Fibroblast of villous mesenchyme (primary cell): ENCODE data around the gene GVQW3. TPM values are rescaled to one million over a fixed set of nuclear protein-coding genes. Genes with fewer than 3 reads are reported as not detected.

Experiments
- DNase-seq: peaks from one replicate; pipeline ENCODE4 v3.0.0-alpha.2; 2010; ENCODE audit warnings: low read depth
- H3K4me3 ChIP-seq: 2 replicates; pipeline ENCODE4 v1.5.1; 2011; ENCODE audit warnings: low read depth, mild to moderate bottlenecking, low read length
- total RNA-seq: library from RNA; depleted of rRNA; stranded (reverse); fragments of >200 nt; gene quantifications from 2 replicates; pipeline ENCODE4 v1.2.3, GENCODE V29; 2012
- TF ChIP-seq, protein P1 (sequence below): IDR thresholded peaks from 2 replicates; pipeline ENCODE4 v1.5.1; 2012; ENCODE audit warnings: low read depth, mild to moderate bottlenecking, low read length; ENCODE audit not compliant: insufficient read depth

Gene GVQW3
- total RNA-seq, 1 donor = 1.7 TPM

DNA sequence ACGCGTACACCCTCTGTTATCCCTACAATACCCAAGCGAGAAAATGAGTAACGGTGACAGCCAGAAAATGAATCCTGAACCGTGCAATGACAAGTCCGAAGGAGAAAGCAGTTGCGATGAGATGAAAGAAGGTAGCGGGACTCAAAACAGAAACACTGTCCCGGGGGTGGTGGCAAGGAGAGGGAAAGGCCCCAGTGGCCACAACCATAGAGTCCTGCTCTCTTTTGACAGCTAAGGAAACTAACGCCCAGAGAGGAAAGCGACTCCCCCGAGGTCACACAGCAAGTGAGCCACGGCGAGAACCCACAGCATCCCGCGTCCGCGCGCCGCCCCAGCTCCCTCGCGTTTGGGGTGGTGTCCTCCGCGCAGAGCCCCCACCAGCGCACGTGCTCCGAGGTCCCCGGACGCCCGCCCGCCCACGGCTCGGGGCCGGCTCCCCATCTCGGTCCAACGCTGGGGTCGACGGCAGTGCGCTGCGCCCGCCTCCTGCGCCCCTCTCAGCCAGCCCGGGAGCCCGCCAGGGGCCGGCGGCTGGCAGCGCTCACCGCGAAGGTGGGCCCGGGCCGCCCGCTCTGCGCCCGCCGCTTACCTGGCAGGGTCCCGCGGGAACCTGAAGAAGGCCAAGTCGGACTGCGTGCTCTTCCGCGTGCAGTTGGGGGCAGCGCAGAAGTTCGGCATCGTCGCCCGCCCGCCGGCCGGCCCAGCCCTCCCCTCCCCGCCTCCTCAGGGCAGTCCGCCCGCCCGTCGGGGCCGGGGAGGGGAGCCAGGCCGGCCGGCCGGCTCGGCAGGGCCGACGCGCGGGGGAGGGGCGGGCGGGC is 755 bp upstream of the GVQW3 start:
- TF ChIP-seq, protein P1, sequence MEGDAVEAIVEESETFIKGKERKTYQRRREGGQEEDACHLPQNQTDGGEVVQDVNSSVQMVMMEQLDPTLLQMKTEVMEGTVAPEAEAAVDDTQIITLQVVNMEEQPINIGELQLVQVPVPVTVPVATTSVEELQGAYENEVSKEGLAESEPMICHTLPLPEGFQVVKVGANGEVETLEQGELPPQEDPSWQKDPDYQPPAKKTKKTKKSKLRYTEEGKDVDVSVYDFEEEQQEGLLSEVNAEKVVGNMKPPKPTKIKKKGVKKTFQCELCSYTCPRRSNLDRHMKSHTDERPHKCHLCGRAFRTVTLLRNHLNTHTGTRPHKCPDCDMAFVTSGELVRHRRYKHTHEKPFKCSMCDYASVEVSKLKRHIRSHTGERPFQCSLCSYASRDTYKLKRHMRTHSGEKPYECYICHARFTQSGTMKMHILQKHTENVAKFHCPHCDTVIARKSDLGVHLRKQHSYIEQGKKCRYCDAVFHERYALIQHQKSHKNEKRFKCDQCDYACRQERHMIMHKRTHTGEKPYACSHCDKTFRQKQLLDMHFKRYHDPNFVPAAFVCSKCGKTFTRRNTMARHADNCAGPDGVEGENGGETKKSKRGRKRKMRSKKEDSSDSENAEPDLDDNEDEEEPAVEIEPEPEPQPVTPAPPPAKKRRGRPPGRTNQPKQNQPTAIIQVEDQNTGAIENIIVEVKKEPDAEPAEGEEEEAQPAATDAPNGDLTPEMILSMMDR = no peak
- DNase-seq = peak; percentile 12
- peak overlapping the region; percentile 79 for H3K4me3 ChIP-seq

DNA sequence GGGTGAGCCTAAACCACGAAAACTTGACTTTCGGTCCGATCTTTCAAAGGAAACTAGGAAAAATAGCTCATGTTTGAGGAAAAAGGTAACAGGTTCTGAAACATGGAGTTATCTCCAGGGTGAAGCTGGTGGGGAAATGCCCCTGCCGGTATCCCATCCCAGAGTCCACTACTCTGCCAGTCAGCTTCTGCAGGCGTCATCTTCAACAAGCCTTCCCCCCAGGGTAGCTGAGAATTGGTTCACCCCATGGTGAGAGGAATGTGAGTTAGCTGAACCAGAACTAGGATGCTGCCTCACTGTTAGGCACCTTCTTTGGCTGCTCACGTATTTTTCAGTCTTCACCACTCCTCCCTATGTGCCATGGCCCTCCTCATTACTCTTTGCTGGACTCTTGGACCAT is 1.1 kb downstream of the GVQW3 start:
- peak overlapping the region; percentile 79 for H3K4me3 ChIP-seq
- no peak for DNase-seq
- TF ChIP-seq, protein P1 = no peak

DNA sequence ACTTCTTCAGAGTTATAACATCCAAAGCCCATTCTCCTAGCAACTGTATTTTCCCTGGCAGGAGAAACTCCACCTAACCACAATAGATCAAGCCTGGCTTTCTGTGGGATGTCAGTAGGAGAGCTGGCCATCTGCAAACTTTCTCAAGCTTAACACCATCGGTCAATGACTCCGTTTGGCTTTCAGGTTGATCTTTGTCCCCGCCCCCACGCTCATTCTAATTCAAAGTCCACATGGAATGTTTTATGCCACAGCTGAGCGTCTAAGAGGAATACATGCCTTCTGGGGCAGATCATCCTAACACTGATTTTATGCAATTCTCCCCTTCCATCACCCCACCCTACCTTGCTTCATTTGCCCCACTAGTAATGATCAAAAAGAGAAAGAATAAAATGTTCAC is 4.8 kb downstream of the GVQW3 start:
- no peak overlapping the region for H3K4me3 ChIP-seq
- TF ChIP-seq, protein P1 = no peak
- no peak for DNase-seq

- no peak for DNase-seq
- TF ChIP-seq, protein P1 = no peak
- no peak overlapping the region for H3K4me3 ChIP-seq
Measured at GRCh38 chr11:76388408-76388807, 7.3 kb downstream of the GVQW3 start.

DNA sequence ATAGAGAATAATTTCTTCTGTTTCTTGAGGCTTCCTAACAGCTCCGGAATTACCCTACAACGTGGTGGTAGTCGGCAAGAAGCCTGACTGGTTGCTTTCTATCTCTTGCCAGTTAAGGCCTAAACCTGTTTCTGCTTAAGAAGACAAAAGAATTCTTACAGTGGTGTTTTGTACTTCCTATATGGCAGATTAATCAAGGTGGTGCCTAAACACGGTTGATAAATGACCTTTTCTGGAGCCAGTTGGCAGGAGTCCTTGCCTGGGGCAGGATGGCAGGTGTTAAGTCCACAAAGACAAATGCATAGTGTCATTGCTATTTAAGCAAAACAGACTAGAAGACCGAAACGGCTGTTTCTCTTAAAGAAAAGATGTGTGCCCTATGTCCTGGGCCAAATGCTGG is 9.9 kb downstream of the GVQW3 start:
- TF ChIP-seq, protein P1 = no peak
- H3K4me3 ChIP-seq = no peak overlapping the region
- no peak for DNase-seq

- no peak overlapping the region for H3K4me3 ChIP-seq
- TF ChIP-seq, protein P1 = no peak
- DNase-seq = no peak
Measured at GRCh38 chr11:76391811-76392475, 10.8 kb downstream of the GVQW3 start.
